Measurements from ENCODE around the gene OGG1. TPM values are rescaled to one million over a fixed set of nuclear protein-coding genes. Genes with fewer than 3 reads are reported as not detected.
A peak's percentile ranks its signal among the peaks of the same experiment; 100 is the strongest.

The OGG1 gene
- total RNA-seq, 2 donors from 2014 or later = 10.8 to 12.2 TPM

DNA sequence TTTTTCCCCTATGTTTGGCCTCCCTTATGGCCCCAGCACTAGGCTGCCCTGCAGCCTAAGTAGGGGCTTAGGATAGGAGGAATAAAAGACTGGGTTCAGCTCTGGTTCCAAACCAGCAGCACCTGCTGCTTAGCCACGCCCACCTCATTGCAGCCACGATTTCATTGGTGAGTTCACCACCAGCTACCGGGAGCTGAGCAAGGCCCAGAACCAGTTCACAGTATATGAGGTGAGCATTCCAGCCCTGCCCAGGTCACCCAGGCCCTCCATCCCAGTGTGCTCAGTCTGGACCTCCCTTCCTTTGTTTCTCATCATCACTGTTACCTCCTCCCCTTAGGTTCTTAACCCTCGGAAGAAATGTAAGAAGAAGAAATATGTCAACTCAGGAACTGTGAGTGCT lies 34.6 kb upstream of the OGG1 start:
- no peak for DNase-seq (ENCODE audit: low spot score)
- no peaks in the 10 kb centered on the region for H3K4me1 ChIP-seq

GRCh38 chr3:9715764-9716437 lies 33.9 kb upstream of the OGG1 start:
- Histone ChIP-seq H3K9me3 (no peaks in the 10 kb centered on the region), H3K27ac (peak overlapping the region in 1 of 2 donors; percentile 15), H3K27me3 (no peaks in the 10 kb centered on the region), H3K36me3 (no peaks in the 10 kb centered on the region), H3K4me3 (no peak overlapping the region), H3K4me1 (no peaks in the 10 kb centered on the region)
- peak; percentile 89 for DNase-seq (ENCODE audit: low spot score)
- TF ChIP-seq CTCF (IDR thresholded peaks at IDR 0.05) = peak in 1 of 2 donors; percentile 69

More for the DNA sequence above, 34.6 kb upstream of the OGG1 start:
- no peak overlapping the region for H3K4me3 ChIP-seq
- H3K9me3 ChIP-seq = no peaks in the 10 kb centered on the region
- no peaks in the 10 kb centered on the region for H3K27me3 ChIP-seq
- H3K36me3 ChIP-seq = no peaks in the 10 kb centered on the region
- H3K27ac ChIP-seq = no peak overlapping the region
- no peak for TF ChIP-seq CTCF (IDR thresholded peaks at IDR 0.05)

DNA sequence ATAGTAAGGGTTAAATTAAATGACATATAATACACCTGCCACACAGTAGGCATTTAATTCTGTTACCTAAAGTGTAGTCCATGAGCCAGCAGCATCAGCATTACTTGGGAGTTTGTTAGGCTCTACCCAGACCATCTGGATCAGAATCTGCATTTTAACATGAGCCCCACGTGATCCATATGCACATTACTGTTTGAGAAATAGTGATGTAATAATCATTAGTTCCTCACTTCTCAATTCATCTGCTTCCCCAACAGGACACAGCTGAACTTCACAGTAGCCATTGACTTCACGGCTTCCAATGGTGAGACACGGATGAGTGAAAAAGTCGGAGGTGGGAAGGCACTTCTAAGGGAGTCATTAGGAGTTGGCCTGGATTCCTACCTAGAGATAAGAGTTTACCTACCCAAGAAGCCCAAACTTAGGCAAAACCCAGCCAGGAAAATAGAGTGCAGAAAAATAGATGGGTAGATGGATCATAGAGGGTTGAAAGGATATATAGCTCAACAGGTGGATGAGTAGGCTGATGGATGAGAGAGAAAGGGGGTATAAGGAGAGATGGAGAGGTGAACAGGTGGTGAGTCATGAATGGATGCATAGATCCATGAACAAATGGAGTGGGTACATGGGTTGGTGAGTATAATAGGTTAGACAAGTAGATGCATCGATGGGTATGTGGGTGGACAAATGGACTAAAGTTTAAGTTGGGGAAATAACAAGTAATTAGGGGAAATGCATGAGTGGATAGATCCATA lies 32.8 kb upstream of the OGG1 start:
- no peak for DNase-seq (ENCODE audit: low spot score)
- Histone ChIP-seq H3K9me3 (no peaks in the 10 kb centered on the region), H3K36me3 (no peaks in the 10 kb centered on the region), H3K4me1 (no peaks in the 10 kb centered on the region), H3K4me3 (no peak overlapping the region), H3K27me3 (no peaks in the 10 kb centered on the region), H3K27ac (no peak overlapping the region)
- TF ChIP-seq CTCF (IDR thresholded peaks at IDR 0.05) = no peak

GRCh38 chr3:9717563-9717962 lies 32.2 kb upstream of the OGG1 start:
- H3K27ac ChIP-seq = no peak overlapping the region
- no peak for TF ChIP-seq CTCF (IDR thresholded peaks at IDR 0.05)
- no peaks in the 10 kb centered on the region for H3K36me3 ChIP-seq
- no peak overlapping the region for H3K4me3 ChIP-seq
- no peak for DNase-seq (ENCODE audit: low spot score)
- no peaks in the 10 kb centered on the region for H3K9me3 ChIP-seq
- no peaks in the 10 kb centered on the region for H3K27me3 ChIP-seq
- no peaks in the 10 kb centered on the region for H3K4me1 ChIP-seq

DNA sequence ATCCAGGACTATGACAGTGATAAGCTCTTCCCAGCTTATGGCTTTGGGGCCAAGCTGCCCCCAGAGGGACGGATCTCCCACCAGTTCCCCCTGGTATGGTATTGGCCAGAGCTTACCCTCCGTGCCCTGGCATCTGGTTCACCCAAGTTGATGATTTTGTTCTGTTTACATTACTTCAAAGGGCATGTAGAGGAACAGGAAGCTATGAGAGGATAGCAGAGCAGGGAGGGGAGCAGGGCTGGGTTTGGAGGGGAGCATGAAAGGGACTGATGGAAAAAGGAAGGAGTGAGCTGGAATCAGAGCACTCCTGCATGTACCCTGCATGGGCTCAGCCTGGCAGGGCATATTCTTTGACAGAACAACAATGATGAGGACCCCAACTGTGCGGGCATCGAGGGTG lies 31.6 kb upstream of the OGG1 start:
- no peak for DNase-seq (ENCODE audit: low spot score)
- Histone ChIP-seq H3K4me3 (no peak overlapping the region), H3K4me1 (no peaks in the 10 kb centered on the region), H3K27me3 (no peaks in the 10 kb centered on the region), H3K9me3 (no peaks in the 10 kb centered on the region), H3K27ac (no peak overlapping the region), H3K36me3 (no peaks in the 10 kb centered on the region)
- TF ChIP-seq CTCF (IDR thresholded peaks at IDR 0.05) = no peak
